Fibroblast of villous mesenchyme (primary cell): Measurements from ENCODE around the gene CST7. TPM values are rescaled to one million over a fixed set of nuclear protein-coding genes. Genes with fewer than 3 reads are reported as not detected.

Experiments used
- DNase-seq: peaks from one replicate; pipeline ENCODE4 v3.0.0-alpha.2; 2010; ENCODE audit warnings: low read depth
- H3K4me3 ChIP-seq: 2 replicates; pipeline ENCODE4 v1.5.1; 2011; ENCODE audit warnings: low read depth, mild to moderate bottlenecking, low read length
- CTCF ChIP-seq: IDR thresholded peaks from 2 replicates; pipeline ENCODE4 v1.5.1; 2012; ENCODE audit warnings: low read depth, mild to moderate bottlenecking, low read length; ENCODE audit not compliant: insufficient read depth
- total RNA-seq: library from RNA; depleted of rRNA; stranded (reverse); fragments of >200 nt; gene quantifications from 2 replicates; pipeline ENCODE4 v1.2.3, GENCODE V29; 2012

CST7 gene
- total RNA-seq, 1 donor: not detected

GRCh38 chr20:24972341-24972740, 23.3 kb downstream of the CST7 start:
- TF ChIP-seq CTCF: no peak
- no peak overlapping the region for H3K4me3 ChIP-seq
- no peak for DNase-seq

GRCh38 chr20:24977336-24977735, 28.3 kb downstream of the CST7 start:
- TF ChIP-seq CTCF: no peak
- no peak overlapping the region for H3K4me3 ChIP-seq
- DNase-seq: no peak

- no peak for DNase-seq
- H3K4me3 ChIP-seq: no peak overlapping the region
- no peak for TF ChIP-seq CTCF
These were observed 28.7 kb downstream of the CST7 start for GRCh38 chr20:24977797-24978196.

GRCh38 chr20:24978513-24978912, 29.4 kb downstream of the CST7 start:
- no peak overlapping the region for H3K4me3 ChIP-seq
- no peak for DNase-seq
- no peak for TF ChIP-seq CTCF

GRCh38 chr20:24979036-24979960, 30.2 kb downstream of the CST7 start:
- TF ChIP-seq CTCF: no peak
- DNase-seq: no peak
- H3K4me3 ChIP-seq: no peak overlapping the region

- TF ChIP-seq CTCF: no peak
- no peak for DNase-seq
- H3K4me3 ChIP-seq: no peak overlapping the region
These were observed 31.4 kb downstream of the CST7 start for GRCh38 chr20:24980291-24981053.
